Astrocyte of the spinal cord (primary cell): ENCODE data around the gene COL13A1.
A peak's percentile ranks its signal among the peaks of the same experiment; 100 is the strongest.

Source experiments
- DNase-seq: peaks from one replicate; pipeline ENCODE4 v3.0.0; 2011; ENCODE audit warnings: low read depth, low spot score
- H3K4me3 ChIP-seq: 2 replicates; pipeline ENCODE4 v1.5.1; 2011; ENCODE audit warnings: low read depth, mild to moderate bottlenecking, low read length, moderate library complexity
- in situ Hi-C: cut with HindIII; loops from 2 replicates; pipeline ENCODE4 v1.10.0; 2017; ENCODE audit warnings: low sequenced_read_pairs
- TF ChIP-seq, protein P1 (sequence below): IDR thresholded peaks from 2 replicates; pipeline ENCODE4 v1.5.1; 2012; ENCODE audit warnings: low read depth, mild to moderate bottlenecking, low read length, inconsistent platforms

The COL13A1 gene

DNA sequence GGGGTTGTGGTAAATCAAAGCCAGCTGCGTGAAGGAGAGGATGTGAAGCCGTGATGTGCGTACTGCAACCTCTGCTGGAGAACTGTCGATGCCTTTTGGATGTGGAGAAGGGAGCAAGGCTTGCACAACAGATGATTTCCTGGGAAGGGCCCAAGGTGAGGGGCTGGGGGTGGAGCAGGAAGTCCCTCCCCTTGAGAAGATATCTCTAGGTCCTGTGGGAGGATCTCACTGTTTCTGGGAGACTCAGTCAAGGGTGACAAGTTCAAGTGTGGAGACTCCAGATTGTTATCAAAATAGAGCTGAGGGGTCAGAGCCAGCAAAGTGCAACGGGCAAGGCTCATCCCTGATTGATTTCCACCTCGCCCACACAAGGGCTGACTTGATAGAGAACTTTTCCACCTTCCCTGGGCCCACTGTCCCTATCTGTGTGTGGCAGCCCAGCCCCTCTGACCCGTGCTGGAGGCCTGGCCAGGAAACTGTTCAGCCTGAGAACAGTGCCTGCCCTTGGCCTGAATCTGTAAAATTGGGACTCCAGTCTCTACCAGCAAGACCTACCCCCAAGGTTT lies 55.0 kb downstream of the COL13A1 start:
- no peak for DNase-seq
- in situ Hi-C loops, result no loop called here
- H3K4me3 ChIP-seq, result no peak overlapping the region
- TF ChIP-seq, protein P1, sequence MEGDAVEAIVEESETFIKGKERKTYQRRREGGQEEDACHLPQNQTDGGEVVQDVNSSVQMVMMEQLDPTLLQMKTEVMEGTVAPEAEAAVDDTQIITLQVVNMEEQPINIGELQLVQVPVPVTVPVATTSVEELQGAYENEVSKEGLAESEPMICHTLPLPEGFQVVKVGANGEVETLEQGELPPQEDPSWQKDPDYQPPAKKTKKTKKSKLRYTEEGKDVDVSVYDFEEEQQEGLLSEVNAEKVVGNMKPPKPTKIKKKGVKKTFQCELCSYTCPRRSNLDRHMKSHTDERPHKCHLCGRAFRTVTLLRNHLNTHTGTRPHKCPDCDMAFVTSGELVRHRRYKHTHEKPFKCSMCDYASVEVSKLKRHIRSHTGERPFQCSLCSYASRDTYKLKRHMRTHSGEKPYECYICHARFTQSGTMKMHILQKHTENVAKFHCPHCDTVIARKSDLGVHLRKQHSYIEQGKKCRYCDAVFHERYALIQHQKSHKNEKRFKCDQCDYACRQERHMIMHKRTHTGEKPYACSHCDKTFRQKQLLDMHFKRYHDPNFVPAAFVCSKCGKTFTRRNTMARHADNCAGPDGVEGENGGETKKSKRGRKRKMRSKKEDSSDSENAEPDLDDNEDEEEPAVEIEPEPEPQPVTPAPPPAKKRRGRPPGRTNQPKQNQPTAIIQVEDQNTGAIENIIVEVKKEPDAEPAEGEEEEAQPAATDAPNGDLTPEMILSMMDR, result no peak

DNA sequence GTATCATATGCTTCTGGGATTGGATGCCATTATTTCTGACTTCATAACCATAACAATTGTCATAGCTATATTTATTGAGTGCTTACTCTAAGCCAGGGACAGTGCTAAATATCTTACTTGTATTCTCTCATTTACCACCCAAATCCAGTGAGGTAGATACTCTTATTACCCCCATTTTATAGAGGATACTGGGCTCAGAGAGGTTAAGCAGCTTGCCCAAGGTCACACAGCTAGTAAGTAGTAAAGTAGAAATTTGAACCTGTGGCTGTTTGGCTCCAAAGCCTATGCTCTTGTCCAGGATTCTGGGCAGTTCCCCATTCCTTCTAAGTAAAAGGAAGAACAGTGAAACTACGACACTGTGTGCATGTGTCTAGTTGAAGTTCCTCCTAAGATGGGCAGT lies 56.5 kb downstream of the COL13A1 start:
- in situ Hi-C loops, result no loop called here
- DNase-seq, result no peak
- TF ChIP-seq, protein P1, result no peak
- no peak overlapping the region for H3K4me3 ChIP-seq

DNA sequence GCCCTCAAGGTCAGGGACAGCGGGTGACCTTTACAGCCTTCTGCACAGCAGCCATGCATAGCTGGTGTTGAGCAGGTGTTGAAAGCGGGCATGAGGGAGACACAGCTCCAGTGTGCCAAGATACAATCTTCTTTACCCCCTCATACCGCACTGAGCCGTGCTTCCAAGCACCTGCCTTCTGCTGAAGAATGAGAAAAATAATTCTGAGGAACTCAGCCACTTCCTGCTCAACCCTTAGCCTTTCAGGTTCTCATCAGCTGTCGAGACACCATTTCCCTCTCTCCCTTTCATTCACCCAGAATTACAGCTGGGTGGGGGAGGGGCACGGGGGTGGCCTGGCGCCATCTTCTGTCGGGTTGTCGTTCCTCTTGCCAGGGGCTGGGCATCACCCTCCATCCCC lies 58.6 kb downstream of the COL13A1 start:
- TF ChIP-seq, protein P1, result no peak
- no peak for DNase-seq
- in situ Hi-C loops, result no loop called here
- no peak overlapping the region for H3K4me3 ChIP-seq

DNA sequence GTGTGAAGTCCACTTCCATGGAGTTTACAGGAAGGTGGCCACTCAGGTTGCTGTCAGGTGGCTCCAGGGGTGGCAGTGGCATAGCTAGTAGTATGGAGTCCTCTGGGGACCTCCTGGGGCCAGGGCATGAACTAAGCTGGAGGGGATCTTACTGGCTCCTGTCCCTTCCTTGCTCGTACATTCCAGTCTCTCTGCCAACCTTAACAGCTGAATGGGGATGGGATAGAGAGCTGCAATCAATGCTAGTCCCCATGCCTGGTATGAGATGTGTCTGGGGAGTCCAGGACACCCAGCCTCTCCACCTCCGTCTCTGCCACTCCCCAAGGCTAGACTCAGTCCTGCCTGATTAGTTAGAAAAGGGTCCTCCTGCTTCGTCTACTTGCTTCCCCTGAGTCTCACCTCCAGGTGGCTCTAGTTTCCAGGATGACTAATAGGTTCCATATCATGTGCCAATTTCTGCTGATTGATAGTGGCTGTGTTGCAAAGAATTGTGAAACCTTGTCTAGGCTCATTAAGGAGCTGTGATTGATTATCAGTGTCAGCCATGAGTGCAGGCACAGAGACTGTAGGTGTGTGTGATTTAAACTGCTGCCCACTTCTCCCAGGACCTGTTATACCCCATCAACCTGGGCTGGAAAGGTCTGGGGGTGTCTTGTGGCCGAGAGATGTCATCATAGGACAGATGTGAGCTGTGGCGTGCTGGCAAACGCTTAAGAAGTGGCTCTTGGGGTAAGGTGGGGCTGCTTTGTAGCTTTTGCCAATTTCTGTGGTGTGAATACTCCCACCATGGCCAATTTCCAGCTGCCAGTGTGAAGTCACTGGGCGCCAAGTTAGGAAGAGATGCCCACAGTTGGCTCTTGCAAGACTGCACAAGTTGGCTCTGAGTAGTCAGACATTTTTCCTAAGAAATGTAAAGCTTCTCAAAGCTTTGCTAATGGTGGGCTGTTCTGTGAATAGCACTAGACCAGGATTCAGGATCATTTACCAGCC lies 59.8 kb downstream of the COL13A1 start:
- H3K4me3 ChIP-seq, result no peak overlapping the region
- TF ChIP-seq, protein P1, result peak; percentile 42
- peak; percentile 83 for DNase-seq
- in situ Hi-C loops, result no loop called here

DNA sequence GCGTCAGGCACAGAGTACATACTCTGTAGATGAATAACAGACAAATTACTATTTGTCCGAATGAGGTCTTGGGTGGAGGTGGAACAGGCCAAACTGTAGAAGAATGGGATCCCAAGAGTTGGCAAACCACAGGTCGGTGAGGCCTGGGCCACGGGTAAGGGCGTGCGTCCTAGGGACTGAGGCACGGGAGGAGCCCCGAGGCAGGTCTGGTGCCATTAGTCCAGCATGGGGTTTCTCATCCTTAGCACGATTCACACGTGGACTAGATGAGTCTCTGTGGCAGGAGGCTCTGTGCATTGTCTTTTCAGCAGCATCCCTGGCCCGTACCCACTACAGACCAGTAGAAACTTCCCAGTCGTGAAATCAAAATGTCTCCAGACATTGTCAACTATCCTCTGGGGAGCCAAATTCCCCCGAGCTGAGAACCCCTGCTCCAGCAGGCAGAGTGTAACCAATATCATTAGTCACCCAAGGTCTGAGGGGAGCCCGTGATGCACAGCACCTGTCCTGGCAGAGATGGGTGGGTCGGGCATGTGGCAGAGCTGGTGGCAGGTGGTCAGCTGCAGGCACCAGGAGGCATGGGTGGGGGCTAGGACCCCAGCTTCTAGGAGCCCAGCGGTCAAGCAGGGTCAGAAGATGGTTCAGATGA lies 61.3 kb downstream of the COL13A1 start:
- TF ChIP-seq, protein P1, result no peak
- in situ Hi-C loops, result no loop called here
- no peak overlapping the region for H3K4me3 ChIP-seq
- no peak for DNase-seq

DNA sequence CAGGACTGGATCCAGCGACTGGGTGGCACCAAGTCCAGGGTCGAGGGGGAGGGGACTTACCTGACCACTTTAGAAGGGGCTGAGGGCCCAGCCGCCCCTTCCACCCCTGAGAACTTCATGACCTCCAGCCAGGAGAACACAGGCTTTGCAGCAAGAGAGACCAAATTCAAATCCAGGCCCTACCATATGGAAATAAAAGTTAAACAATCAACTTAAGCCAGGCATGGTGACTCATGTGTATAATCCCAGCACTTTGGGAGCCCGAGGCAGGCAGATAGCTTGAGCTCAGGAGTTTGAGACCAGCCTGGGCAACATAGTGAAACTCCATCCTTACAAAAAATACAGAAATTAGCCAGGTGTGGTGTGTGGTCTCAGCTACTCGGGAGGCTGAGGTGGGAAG lies 61.9 kb downstream of the COL13A1 start:
- in situ Hi-C loops, result no loop called here
- DNase-seq, result peak; percentile 66
- TF ChIP-seq, protein P1, result no peak
- no peak overlapping the region for H3K4me3 ChIP-seq
